Stimulated activated CD4-positive, alpha-beta T cell treated with anti-CD3 and anti-CD28 coated beads, Interleukin-4, amount 100 ng/mL, for 24 hours (primary cell): ENCODE data around the gene SGF29.
"Not testable (repeated sequence)": the region's sequence is repeated elsewhere in the genome, so short reads cannot be mapped to it uniquely, and the experiment has no call there.

Experiments used
- DNase-seq: peaks from one replicate; pipeline ENCODE4 v3.0.0-alpha.2; 2020

SGF29 gene

DNA sequence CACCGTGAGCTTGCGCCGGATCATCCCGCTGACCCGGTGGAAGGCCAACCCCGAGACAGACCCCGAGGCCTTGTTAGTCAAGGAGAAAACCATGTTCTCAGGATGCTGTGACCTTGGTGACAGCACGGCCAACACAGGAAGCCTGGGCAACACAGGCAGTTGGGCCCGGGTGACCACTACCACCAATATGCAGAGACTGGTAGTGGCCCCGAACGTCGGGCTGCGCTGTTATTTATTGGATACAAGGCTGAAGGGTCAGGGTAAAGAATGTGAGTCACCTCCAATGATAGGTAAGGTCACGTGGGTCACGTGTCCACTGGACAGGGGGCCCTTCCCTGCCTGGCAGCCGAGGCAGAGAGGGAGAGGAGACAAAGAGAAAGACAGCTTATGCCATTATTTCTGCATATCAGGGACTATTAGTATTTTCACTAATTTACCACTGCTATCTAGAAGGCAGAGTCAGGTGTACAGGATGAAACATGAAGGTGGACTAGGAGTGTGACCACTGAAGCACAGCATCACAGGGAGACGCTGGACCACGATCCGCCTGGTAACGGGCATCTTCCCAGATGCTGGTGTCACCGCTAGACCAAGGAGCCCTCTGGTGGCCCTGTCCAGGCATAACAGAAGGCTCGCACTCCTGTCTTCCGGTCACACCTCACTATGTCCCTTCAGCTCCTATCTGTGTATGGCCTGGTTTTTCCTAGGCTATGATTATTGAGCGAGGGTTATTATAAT lies 61.9 kb downstream of the SGF29 start:
- not testable (repeated sequence) for DNase-seq

DNA sequence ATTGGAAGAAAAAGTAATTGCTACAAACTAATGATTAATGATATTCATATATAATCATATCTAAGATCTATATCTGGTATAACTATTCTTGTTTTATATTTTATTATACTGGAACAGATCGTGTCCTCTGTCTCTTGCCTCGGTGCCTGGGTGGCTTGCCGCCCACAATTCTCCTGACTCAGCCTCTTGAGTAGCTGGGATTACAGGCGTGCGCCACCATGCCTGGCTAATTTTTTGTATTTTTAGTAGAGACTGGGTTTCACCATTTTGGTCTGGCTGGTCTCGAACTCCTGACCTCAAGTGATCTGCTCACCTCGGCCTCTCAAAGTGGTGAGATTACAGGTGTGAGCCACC lies 62.5 kb downstream of the SGF29 start:
- DNase-seq, result not testable (repeated sequence)

DNA sequence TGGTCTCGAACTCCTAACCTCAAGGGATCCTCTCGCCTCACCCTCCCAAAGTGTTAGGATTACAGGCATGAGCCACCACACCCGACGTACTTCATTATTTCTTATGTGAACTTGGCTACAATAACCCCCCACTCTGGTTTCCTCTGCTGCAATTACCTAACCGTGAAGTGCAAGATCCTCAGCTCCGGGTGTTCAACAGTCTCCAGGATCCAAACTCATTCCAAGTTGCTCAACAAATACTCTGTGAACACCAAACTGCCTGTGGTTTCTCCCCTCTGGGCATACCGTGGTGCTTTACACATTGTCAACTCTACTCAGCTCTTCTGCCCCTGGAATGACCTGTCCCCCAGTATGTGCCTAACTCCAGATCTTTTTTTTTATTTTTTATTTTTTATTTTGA lies 62.9 kb downstream of the SGF29 start:
- DNase-seq, result no peak

DNA sequence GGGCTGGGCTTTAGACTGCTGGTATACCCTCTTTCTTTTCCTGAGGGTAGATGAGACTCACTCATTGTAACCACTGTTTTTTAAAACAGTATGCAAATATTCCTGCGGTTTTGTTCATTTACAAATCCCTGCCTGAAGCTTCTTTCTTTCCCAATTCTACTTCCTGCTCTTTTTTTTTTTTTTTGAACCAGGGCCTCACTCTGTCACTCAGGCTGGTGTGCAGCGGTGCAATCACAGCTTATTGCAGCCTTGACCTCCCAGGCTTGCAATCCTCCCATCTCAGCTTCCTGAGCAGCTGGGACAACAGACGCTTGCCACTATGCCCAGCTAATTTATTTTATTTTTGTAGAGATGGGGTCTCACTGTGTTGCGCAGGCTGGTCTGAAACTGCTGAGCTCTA lies 64.2 kb downstream of the SGF29 start:
- DNase-seq, result no peak

- not testable (repeated sequence) for DNase-seq
Observed at GRCh38 chr16:28620316-28620715, 66.6 kb downstream of the SGF29 start.

GRCh38 chr16:28621481-28622155 lies 67.9 kb downstream of the SGF29 start:
- no peak for DNase-seq

GRCh38 chr16:28622532-28623171 lies 68.9 kb downstream of the SGF29 start:
- not testable (repeated sequence) for DNase-seq

GRCh38 chr16:28623172-28623711 lies 69.5 kb downstream of the SGF29 start:
- peak; percentile 69 for DNase-seq

GRCh38 chr16:28630905-28631304 lies 77.2 kb downstream of the SGF29 start:
- not testable (repeated sequence) for DNase-seq

DNA sequence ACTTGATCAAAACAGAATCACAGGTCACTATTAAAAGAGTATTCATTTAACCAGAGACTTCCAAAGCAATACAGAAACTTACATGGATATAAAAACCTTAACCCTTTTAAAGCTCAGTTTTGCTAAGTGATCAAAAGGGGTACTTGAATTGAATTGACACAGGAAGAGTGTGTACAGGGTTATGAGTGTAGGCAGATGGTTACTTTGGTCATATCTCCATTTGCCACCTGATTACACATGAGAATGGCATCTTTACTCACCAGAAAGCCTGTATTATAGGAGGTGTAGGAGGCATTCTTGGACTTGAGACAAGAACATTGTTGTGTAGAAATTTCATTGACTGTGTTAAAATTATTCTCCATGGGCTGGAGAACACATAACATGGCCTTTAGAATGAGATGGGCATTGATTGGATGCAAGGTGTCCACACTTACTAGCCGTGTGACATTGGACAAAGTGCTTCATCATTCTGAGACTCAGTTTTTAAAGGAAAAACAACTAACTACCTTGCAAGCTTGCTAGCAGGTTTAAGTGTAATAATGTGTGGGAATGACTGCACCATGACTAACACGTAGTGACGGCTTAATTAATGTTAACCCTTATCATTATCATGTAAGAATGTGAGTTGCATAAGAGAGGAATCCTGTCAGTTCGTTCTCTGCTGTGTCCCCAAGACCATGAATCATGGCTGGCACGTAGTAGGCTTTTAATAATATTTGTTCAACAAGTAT lies 82.5 kb downstream of the SGF29 start:
- not testable (repeated sequence) for DNase-seq

DNA sequence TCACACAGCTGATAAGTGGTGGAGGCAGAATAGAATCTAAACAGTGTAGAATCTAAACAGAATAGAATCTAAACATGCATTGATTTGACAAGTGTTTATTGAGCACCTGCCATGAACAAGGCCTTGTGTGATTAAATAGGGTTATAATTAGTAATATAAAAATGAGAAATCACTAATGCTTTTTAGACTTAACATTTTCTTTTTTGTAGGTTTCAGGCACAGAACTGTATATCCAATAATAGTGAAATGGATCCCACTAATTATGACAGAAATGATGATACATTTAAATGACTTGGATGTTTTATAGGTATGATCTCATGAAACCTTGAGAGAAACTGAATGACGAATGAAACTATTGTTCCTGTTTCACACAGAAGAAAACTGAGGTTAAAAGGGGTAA lies 84.0 kb downstream of the SGF29 start, which contains the start of gene NPIPB8:
NPIPB8 (plus strand) TSS at position 301 of the 400 bp plus-strand sequence. CDS start 296 bp downstream, outside the sequence.
- not testable (repeated sequence) for DNase-seq

DNA sequence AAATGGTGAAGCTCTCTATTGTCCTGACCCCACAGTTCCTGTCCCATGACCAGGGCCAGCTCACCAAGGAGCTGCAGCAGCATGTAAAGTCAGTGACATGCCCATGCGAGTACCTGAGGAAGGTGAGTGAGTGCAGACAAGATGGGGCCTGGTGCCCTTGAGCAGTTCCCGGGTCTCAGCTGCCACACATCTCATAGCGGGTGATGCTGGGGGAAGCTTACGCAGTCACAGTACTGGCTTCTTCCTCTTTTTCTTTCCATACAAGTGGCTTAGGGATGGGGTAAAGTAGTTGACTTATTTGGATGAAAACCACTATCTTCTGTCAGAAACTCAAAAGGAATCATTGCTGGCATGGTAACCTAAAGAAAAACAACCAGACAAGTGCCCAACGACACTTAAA lies 84.6 kb downstream of the SGF29 start:
- not testable (repeated sequence) for DNase-seq

- DNase-seq, result not testable (repeated sequence)
Observed at GRCh38 chr16:28639959-28640358, 86.2 kb downstream of the SGF29 start.
